ENCODE data around the gene CEACAM18.

DNA sequence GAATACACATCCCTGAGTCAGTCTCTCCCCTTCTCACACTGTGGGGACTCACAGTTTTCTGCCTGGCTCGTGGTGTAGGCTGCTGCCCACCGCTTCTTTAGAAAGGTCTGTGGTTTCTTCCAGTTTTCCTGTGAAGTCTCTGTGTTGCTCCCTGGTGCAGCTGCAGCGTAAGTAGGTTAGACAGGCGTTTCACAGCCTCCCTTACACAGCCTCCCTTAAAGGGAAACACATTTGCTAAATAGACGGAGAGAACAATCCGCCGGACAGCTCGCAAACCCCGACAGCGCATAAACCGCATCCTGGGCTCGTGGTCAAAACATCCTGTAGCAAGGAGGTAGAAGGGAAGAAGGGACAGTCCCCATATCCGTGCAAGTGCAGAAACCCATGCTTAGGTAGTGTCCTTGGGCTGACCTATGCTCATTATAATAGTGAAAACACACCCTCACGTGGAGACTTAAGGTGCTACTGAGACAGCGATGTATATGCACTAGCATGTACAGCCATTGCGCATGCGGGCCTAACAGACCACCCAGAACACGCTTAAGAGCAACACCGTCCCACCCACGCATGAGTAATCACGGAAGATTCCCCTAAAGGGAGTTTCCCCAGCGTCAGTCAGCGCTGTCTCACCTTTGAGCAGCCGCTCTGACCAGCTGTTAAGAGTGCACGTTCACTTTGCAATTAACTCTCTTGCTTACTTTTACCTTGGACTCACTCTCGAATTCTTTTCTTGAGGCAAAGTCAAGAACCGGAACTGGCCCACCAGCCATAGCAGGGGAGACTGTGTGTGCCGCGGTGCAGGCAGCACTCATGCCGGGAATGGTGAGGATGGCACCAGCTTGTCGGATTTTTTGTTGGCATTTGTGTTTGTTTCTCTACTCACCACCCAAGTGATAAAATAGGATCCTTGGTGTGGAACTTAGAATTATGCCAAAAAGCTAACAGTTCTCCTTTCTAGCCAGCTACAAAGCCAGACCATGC is 36.6 kb upstream of the CEACAM18 start:
- TF ChIP-seq, protein P1, sequence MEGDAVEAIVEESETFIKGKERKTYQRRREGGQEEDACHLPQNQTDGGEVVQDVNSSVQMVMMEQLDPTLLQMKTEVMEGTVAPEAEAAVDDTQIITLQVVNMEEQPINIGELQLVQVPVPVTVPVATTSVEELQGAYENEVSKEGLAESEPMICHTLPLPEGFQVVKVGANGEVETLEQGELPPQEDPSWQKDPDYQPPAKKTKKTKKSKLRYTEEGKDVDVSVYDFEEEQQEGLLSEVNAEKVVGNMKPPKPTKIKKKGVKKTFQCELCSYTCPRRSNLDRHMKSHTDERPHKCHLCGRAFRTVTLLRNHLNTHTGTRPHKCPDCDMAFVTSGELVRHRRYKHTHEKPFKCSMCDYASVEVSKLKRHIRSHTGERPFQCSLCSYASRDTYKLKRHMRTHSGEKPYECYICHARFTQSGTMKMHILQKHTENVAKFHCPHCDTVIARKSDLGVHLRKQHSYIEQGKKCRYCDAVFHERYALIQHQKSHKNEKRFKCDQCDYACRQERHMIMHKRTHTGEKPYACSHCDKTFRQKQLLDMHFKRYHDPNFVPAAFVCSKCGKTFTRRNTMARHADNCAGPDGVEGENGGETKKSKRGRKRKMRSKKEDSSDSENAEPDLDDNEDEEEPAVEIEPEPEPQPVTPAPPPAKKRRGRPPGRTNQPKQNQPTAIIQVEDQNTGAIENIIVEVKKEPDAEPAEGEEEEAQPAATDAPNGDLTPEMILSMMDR (IDR thresholded peaks at IDR 0.05), result no peak
- no peak for TF ChIP-seq POLR2A (IDR thresholded peaks at IDR 0.05)

Measured in body of pancreas (tissue), 4 donors.